Measurements from ENCODE around the gene MAL. TPM values are rescaled to one million over a fixed set of nuclear protein-coding genes. Genes with fewer than 3 reads are reported as not detected.

MAL gene
- total RNA-seq, 1 donor from 2014 or later: not detected

DNA sequence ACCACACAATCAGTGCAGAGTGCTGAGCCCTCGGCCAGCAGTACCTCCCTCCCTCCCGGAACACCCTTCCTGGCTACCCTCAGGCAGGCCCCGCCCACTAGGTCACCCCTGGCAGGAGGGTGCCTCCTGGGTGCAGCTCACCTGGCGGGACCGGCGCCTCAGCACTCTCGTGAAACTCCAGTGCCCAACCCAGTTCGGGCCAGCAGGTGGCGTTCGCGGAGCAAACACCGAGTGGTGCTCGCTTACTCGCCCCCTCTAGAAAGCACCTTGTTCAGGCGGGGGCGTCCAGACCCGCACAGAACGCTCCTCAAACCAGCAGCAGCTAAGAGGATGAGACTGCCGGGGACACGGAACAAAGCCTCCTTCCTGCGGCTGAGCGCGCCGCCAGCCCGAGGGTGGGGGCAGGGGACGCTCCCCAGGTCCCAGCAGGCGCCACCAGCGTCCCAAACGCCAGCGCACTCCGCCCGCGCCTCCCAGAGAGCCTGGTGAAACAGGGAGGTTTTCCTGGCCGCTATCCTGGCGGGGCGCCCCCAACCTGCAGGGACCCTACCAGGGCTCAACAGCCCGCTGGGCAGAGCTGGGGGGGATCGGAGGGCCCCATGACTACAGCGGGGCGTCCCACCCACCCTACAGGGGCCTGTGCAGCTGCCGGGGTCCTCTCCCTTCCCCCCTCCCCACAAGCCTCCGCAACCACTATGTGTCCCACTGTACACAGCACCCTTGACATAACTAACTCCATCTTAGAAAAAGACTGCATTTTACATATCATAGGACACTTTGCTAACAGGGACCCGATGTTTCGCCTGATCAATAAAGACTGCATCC lies 51.4 kb downstream of the MAL start:
- H3K27me3 Mint-ChIP-seq (ENCODE audit: unreplicated experiment): peaks cover 34% of the 10 kb centered on the region

GRCh38 chr2:95077530-95077825 lies 52.0 kb downstream of the MAL start:
- DNase-seq (ENCODE audit: extremely low spot score, unreplicated experiment): no peak
- Mint-ChIP-seq H3K36me3 (ENCODE audit: unreplicated experiment) (no peaks in the 10 kb centered on the region), H3K27me3 (ENCODE audit: unreplicated experiment) (peaks cover 29% of the 10 kb centered on the region), H3K4me3 (ENCODE audit: unreplicated experiment) (peak overlapping the region; percentile 50), H3K4me1 (ENCODE audit: unreplicated experiment) (peaks cover 5% of the 10 kb centered on the region), H3K9me3 (ENCODE audit: unreplicated experiment) (no peaks in the 10 kb centered on the region), H3K27ac (ENCODE audit: unreplicated experiment) (no peak overlapping the region)
- TF ChIP-seq CTCF (IDR thresholded peaks at IDR 0.05): no peak

More for the DNA sequence above, 51.4 kb downstream of the MAL start:
- H3K27ac Mint-ChIP-seq (ENCODE audit: unreplicated experiment): no peak overlapping the region
- H3K9me3 Mint-ChIP-seq (ENCODE audit: unreplicated experiment): no peaks in the 10 kb centered on the region
- peak; percentile 90 for TF ChIP-seq CTCF (IDR thresholded peaks at IDR 0.05)
- no peaks in the 10 kb centered on the region for H3K36me3 Mint-ChIP-seq (ENCODE audit: unreplicated experiment)
- peak overlapping the region; percentile 65 for H3K4me3 Mint-ChIP-seq (ENCODE audit: unreplicated experiment)
- peaks cover 5% of the 10 kb centered on the region for H3K4me1 Mint-ChIP-seq (ENCODE audit: unreplicated experiment)
- no peak for DNase-seq (ENCODE audit: extremely low spot score, unreplicated experiment)

DNA sequence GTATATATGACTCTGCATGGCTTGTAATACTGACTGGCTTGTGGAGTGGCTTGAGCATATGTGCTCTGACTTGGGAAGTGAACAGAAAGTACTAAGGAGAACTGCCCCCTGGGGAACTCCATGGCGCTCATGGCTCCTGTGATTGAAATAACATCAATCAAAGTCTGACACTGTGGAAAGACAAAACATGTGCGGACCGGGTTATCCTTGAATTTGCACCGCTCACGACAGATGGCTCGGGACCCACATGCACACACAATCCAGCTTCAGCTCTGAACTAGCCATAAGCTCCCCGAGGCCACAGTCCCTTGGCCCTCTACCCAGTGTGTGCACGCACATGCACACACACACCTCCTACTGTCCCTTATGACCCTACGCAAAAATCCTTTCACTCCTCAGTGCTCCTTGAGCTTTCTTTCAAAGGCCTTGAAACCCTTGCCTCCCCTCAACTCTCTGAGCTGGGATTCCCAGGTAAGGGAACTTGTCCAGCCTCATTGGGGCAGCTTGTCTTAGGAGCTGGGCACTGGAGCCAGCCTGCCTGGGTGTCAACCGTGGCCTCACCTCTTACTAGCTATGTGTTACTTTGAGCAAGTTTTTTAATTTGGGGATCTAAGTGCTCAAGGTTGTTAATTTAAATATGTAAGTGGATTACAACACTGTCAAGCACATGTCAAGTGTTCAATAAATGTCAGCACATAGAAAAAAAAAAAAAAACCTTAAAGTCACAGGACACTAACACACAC lies 52.5 kb downstream of the MAL start:
- no peak overlapping the region for H3K4me3 Mint-ChIP-seq (ENCODE audit: unreplicated experiment)

GRCh38 chr2:95079199-95079683 lies 53.7 kb downstream of the MAL start:
- no peak overlapping the region for H3K27ac Mint-ChIP-seq (ENCODE audit: unreplicated experiment)
- H3K9me3 Mint-ChIP-seq (ENCODE audit: unreplicated experiment): no peaks in the 10 kb centered on the region
- H3K27me3 Mint-ChIP-seq (ENCODE audit: unreplicated experiment): peaks cover 31% of the 10 kb centered on the region
- no peak for TF ChIP-seq CTCF (IDR thresholded peaks at IDR 0.05)
- H3K4me1 Mint-ChIP-seq (ENCODE audit: unreplicated experiment): peaks cover 5% of the 10 kb centered on the region
- DNase-seq (ENCODE audit: extremely low spot score, unreplicated experiment): no peak
- H3K36me3 Mint-ChIP-seq (ENCODE audit: unreplicated experiment): peaks cover 4% of the 10 kb centered on the region
- no peak overlapping the region for H3K4me3 Mint-ChIP-seq (ENCODE audit: unreplicated experiment)

More for the DNA sequence above, 52.5 kb downstream of the MAL start:
- Mint-ChIP-seq H3K4me1 (ENCODE audit: unreplicated experiment) (peaks cover 5% of the 10 kb centered on the region), H3K27me3 (ENCODE audit: unreplicated experiment) (peaks cover 29% of the 10 kb centered on the region), H3K27ac (ENCODE audit: unreplicated experiment) (no peak overlapping the region), H3K9me3 (ENCODE audit: unreplicated experiment) (no peaks in the 10 kb centered on the region), H3K36me3 (ENCODE audit: unreplicated experiment) (no peaks in the 10 kb centered on the region)
- no peak for TF ChIP-seq CTCF (IDR thresholded peaks at IDR 0.05)
- no peak for DNase-seq (ENCODE audit: extremely low spot score, unreplicated experiment)

DNA sequence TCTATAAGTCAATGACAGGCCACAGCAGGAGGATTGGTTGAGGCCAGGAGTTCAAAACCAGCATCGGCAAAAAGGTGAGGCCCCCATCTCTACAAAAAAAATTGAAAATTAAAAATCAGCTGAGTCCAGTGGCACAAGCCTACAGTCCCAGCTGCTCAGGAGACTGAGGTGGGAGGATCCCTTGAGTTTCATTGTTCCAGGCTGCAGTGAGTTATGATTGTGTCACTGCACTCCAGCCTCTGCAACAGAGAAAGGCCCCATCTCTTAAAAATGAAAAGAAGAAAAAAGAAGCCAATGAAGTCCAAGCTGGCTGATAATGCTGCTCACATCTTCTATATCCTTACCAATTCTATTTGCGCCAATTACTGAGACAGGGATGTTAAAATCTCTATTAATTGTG lies 57.0 kb downstream of the MAL start:
- Mint-ChIP-seq H3K4me1 (ENCODE audit: unreplicated experiment) (no peaks in the 10 kb centered on the region), H3K27ac (ENCODE audit: unreplicated experiment) (no peak overlapping the region), H3K9me3 (ENCODE audit: unreplicated experiment) (peaks cover 13% of the 10 kb centered on the region), H3K36me3 (ENCODE audit: unreplicated experiment) (peaks cover 30% of the 10 kb centered on the region), H3K4me3 (ENCODE audit: unreplicated experiment) (no peak overlapping the region), H3K27me3 (ENCODE audit: unreplicated experiment) (peaks cover 15% of the 10 kb centered on the region)
- DNase-seq (ENCODE audit: extremely low spot score, unreplicated experiment): no peak
- TF ChIP-seq CTCF (IDR thresholded peaks at IDR 0.05): no peak

All from osteocyte (in vitro differentiated cells).